PFSK-1 (cell line): ENCODE data around the gene SNX30. TPM values are rescaled to one million over a fixed set of nuclear protein-coding genes. Genes with fewer than 3 reads are reported as not detected.

Experiments used
- FOXP2 ChIP-seq: optimal IDR thresholded peaks from 2 replicates; pipeline ENCODE3; 2011; ENCODE audit warnings: borderline replicate concordance, control low read depth, inconsistent platforms; ENCODE audit not compliant: insufficient read depth; ENCODE audit errors: extremely low read length, extremely low read depth
- POLR2AphosphoS5 ChIP-seq: IDR thresholded peaks from 2 replicates; pipeline ENCODE4 v1.6.1; 2012; ENCODE audit warnings: low read depth, mild to moderate bottlenecking, control low read depth, low read length, moderate library complexity
- REST ChIP-seq, 2 experiments: IDR thresholded peaks; 2 replicates each; pipeline versions ENCODE4 v1.6.1 to v1.8.0; 2011 to 2012; ENCODE audit warnings: low read depth in 2 of 2, low read length in 2 of 2, control low read depth in 1 of 2, inconsistent platforms in 1 of 2, mild to moderate bottlenecking in 1 of 2, moderate library complexity in 1 of 2; ENCODE audit not compliant: insufficient read depth in 1 of 2
- SIN3A ChIP-seq: IDR thresholded peaks from 2 replicates; pipeline ENCODE4 v1.6.1; 2012; ENCODE audit warnings: mild to moderate bottlenecking, low read length, moderate library complexity, borderline replicate concordance; ENCODE audit not compliant: insufficient read depth
- TAF1 ChIP-seq: IDR thresholded peaks from 2 replicates; pipeline ENCODE4 v1.6.1; 2012; ENCODE audit warnings: low read length, control low read depth, borderline replicate concordance; ENCODE audit not compliant: insufficient read depth
- polyA plus RNA-seq: library from polyadenylated mRNA; unstranded; fragments of >200 nt; gene quantifications from one replicate; pipeline ENCODE4 v1.2.1, GENCODE V29; 2012; ENCODE audit warnings: low read depth, missing spikeins; ENCODE audit not compliant: insufficient read length

SNX30 gene
- polyA plus RNA-seq: 5.9 TPM

DNA sequence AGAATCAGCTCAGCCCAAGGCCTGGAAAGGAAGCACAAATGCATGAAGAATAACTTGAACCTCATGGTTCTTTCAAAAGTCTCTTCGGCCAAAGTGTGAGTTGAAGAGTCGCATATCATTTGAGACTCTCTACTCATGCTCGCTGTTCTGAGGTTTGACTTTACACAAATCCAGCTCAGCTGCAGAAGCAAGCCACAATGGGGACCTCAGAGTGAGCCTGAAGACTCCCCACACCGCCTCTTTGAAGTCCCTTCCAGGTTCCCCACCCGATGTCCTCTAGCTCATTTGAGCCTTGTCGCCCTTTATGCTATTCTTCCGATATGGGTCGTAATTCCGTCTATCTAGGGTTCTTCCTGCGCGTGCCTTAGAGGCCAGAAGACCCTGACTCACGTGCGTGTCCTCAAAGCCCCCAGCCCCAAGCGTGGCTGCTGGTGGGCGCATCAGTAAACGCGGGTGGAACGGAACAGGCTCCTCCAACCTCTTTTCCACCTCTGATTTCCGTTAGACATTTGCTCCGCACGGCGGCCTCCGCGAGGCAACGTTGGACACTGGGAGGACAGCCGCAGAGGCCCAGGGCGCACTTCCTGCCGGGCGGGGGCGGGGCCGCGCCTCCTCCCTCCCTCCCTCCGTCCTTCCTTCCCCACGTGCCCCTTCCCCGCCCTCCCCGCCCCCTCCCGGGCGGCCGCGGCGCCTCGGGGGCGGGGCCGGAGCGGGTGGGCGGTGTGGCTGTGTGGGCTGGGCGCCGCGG is at the start of gene SNX30:
TSS of gene SNX30 (plus strand) at position 745 of the 748 bp plus-strand sequence. CDS start 242 bp downstream, outside the sequence.
- TF ChIP-seq SIN3A: 0 out of 2 replicates have a peak, but pooled peaks have one; percentile 42
- peak; percentile 9 for TF ChIP-seq FOXP2
- peak; percentile 88 for TF ChIP-seq POLR2AphosphoS5
- peak; percentile 73; the same call in 1 of the 2 replicates for TF ChIP-seq TAF1
- no peak for TF ChIP-seq REST (IDR thresholded peaks at IDR 0.05; ENCODE audit: insufficient read depth in 1 of 2, low read depth in 2 of 2, low read length in 2 of 2)

GRCh38 chr9:112703304-112703703 is 47.3 kb upstream of the SNX30 start:
- TF ChIP-seq REST (IDR thresholded peaks at IDR 0.05; ENCODE audit: insufficient read depth in 1 of 2, low read depth in 2 of 2, low read length in 2 of 2) (no peak), TAF1 (no peak), SIN3A (no peak), FOXP2 (no peak), POLR2AphosphoS5 (no peak)

DNA sequence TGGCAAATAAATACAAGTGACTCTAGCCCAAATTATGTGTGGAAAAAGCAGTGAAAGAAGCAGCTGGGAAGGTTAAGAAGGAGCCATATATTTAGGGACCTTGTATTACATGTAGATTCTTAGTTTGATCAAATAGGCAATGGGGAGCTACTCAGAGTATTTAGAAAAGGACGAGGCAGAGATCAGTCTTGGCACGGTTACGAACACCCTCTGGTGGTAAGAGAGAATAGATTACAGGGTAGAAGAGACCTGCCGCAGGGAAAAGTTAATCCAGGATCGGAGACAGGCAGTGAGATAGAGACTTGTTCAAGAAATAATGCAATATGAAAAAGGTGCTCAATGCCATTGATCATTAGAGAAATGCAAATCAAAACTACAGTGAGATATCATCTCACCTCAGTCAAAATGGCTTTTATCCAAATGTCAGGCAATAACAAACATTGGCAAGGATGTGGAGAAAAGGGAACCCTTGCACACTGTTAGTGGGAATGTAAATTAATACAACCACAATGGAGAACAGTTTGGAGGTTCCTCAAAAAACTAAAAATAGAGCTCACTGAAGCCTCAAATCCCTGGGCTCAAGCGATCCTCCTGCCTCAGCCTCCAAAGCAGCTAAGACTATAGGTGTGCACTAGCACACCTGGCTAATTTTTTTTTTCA is 44.7 kb upstream of the SNX30 start:
- TF ChIP-seq SIN3A (no peak), REST (IDR thresholded peaks at IDR 0.05; ENCODE audit: insufficient read depth in 1 of 2, low read depth in 2 of 2, low read length in 2 of 2) (no peak), POLR2AphosphoS5 (no peak), FOXP2 (no peak), TAF1 (no peak)

GRCh38 chr9:112711050-112711689 is 39.4 kb upstream of the SNX30 start:
- TF ChIP-seq FOXP2 (no peak), POLR2AphosphoS5 (no peak), TAF1 (no peak), REST (IDR thresholded peaks at IDR 0.05; ENCODE audit: insufficient read depth in 1 of 2, low read depth in 2 of 2, low read length in 2 of 2) (no peak), SIN3A (no peak)
